Astrocyte (in vitro differentiated cells and primary cell): Measurements from ENCODE around the gene ZNF26. TPM values are rescaled to one million over a fixed set of nuclear protein-coding genes. Genes with fewer than 3 reads are reported as not detected.

Experiments
- DNase-seq: peaks from one replicate; pipeline ENCODE4 v3.0.0-alpha.2; 2010; ENCODE audit warnings: low read depth
- FAIRE-seq: peaks from 2 replicates; lab custom pipeline; 2011; peaks lifted over from hg19 to GRCh38; lab: Jason Lieb, UNC
- H2AFZ ChIP-seq: 2 replicates; pipeline ENCODE4 v1.6.0; 2012; ENCODE audit warnings: low read depth, low read length, inconsistent platforms
- H3K27ac ChIP-seq: 2 replicates; pipeline ENCODE4 v1.5.1; 2011; ENCODE audit warnings: low read depth, low read length, inconsistent platforms
- H3K27me3 ChIP-seq: 2 replicates; pipeline ENCODE4 v1.6.0; 2011; ENCODE audit warnings: low read length, inconsistent platforms; ENCODE audit not compliant: insufficient read depth
- H3K36me3 ChIP-seq: 2 replicates; pipeline ENCODE4 v1.5.1; 2011; ENCODE audit warnings: low read length, inconsistent platforms; ENCODE audit not compliant: insufficient read depth
- H3K4me1 ChIP-seq: 2 replicates; pipeline ENCODE4 v1.5.1; 2011; ENCODE audit warnings: low read length, inconsistent platforms; ENCODE audit not compliant: insufficient read depth
- H3K4me2 ChIP-seq: 2 replicates; pipeline ENCODE4 v1.6.0; 2012; ENCODE audit warnings: low read length, inconsistent platforms
- H3K4me3 ChIP-seq: 2 replicates; pipeline ENCODE4 v1.5.1; 2011; ENCODE audit warnings: low read depth, mild to moderate bottlenecking, low read length, inconsistent platforms; ENCODE audit not compliant: insufficient read depth
- H3K79me2 ChIP-seq: 2 replicates; pipeline ENCODE4 v1.6.0; 2012; ENCODE audit warnings: mild to moderate bottlenecking, low read length, inconsistent platforms; ENCODE audit not compliant: insufficient read depth
- H3K9ac ChIP-seq: 2 replicates; pipeline ENCODE4 v1.6.0; 2012; ENCODE audit warnings: mild to moderate bottlenecking, low read length, inconsistent platforms
- H3K9me3 ChIP-seq: 2 replicates; pipeline ENCODE4 v1.5.1; 2012; ENCODE audit warnings: low read depth, mild to moderate bottlenecking, low read length, inconsistent platforms; ENCODE audit not compliant: insufficient read depth
- H4K20me1 ChIP-seq: 2 replicates; pipeline ENCODE4 v1.6.0; 2012; ENCODE audit warnings: low read length, inconsistent platforms; ENCODE audit not compliant: insufficient read depth
- H3K27ac Mint-ChIP-seq: one replicate; pipeline ENCODE4 v1.8.0; 2021; ENCODE audit warnings: mild to moderate bottlenecking, mixed read lengths; ENCODE audit not compliant: unreplicated experiment
- H3K27me3 Mint-ChIP-seq: one replicate; pipeline ENCODE4 v1.8.0; 2021; ENCODE audit warnings: low read depth, mixed read lengths; ENCODE audit not compliant: unreplicated experiment
- H3K36me3 Mint-ChIP-seq: one replicate; pipeline ENCODE4 v1.8.0; 2021; ENCODE audit warnings: low read depth, mixed read lengths; ENCODE audit not compliant: unreplicated experiment
- H3K4me1 Mint-ChIP-seq: one replicate; pipeline ENCODE4 v1.8.0; 2021; ENCODE audit warnings: low read depth, mixed read lengths; ENCODE audit not compliant: unreplicated experiment
- H3K4me3 Mint-ChIP-seq: one replicate; pipeline ENCODE4 v1.8.0; 2021; ENCODE audit warnings: mild to moderate bottlenecking, moderate library complexity, mixed read lengths; ENCODE audit not compliant: unreplicated experiment
- H3K9me3 Mint-ChIP-seq: one replicate; pipeline ENCODE4 v1.8.0; 2021; ENCODE audit warnings: mild to moderate bottlenecking, mixed read lengths; ENCODE audit not compliant: unreplicated experiment
- EZH2 ChIP-seq: IDR thresholded peaks from 2 replicates; pipeline ENCODE4 v1.6.1; 2012; ENCODE audit warnings: mild to moderate bottlenecking, low read length, inconsistent platforms; ENCODE audit not compliant: insufficient read depth
- total RNA-seq: library from RNA; stranded (reverse); gene quantifications from 2 replicates; pipeline ENCODE4 v1.2.1, GENCODE V29; 2021
- TF ChIP-seq, protein P1 (sequence below): IDR thresholded peaks from 2 replicates; pipeline ENCODE4 v1.5.1; 2011; ENCODE audit warnings: low read depth, mild to moderate bottlenecking, inconsistent platforms, low read length, moderate library complexity; ENCODE audit not compliant: insufficient read depth

ZNF26 gene
- total RNA-seq, 1 donor from 2014 or later = 11.7 TPM

DNA sequence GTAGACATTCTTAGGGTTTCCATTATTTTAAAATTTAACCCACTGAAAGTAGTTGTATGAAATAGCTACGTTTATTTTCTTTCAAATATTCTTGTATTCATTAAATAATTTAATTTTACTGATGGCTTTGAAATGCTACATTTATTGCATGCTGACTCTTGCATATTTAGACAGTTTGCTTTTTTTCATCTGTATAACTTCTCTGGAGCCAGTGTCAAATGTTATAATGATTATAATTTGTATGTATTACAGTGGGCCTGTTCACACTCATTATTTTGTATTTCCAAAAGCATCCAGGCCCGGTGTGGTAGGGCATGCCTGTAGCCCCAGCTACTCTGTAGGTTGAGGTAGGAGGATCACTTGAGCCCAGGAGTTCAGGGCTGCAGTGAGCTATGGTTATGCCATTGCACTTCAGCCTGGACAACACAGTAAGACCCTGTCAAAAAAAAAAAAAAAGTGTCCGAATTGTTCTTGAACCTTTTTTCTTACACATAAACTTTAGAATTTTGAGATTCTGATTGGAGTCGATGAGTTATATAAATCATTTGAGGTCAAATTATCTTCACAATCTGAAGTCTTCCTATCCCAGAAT, 52.0 kb downstream of the ZNF26 start:
- H3K79me2 ChIP-seq = peaks cover 55% of the 10 kb centered on the region
- Mint-ChIP-seq H3K9me3 (peaks cover 39% of the 10 kb centered on the region), H3K27ac (no peak overlapping the region), H3K4me1 (no peaks in the 10 kb centered on the region), H3K4me3 (peak overlapping the region; percentile 90), H3K36me3 (peaks cover 43% of the 10 kb centered on the region), H3K27me3 (no peaks in the 10 kb centered on the region)
- peak overlapping the region; percentile 71 for H3K27ac ChIP-seq
- H3K4me3 ChIP-seq = peak overlapping the region; percentile 76
- no peak for FAIRE-seq
- no peaks in the 10 kb centered on the region for H3K4me1 ChIP-seq
- H3K9ac ChIP-seq = peak overlapping the region; percentile 88
- H3K9me3 ChIP-seq = peaks cover 27% of the 10 kb centered on the region
- no peaks in the 10 kb centered on the region for H3K27me3 ChIP-seq
- H3K36me3 ChIP-seq = peaks cover 20% of the 10 kb centered on the region
- H4K20me1 ChIP-seq = peaks cover 9% of the 10 kb centered on the region
- TF ChIP-seq, protein P1, sequence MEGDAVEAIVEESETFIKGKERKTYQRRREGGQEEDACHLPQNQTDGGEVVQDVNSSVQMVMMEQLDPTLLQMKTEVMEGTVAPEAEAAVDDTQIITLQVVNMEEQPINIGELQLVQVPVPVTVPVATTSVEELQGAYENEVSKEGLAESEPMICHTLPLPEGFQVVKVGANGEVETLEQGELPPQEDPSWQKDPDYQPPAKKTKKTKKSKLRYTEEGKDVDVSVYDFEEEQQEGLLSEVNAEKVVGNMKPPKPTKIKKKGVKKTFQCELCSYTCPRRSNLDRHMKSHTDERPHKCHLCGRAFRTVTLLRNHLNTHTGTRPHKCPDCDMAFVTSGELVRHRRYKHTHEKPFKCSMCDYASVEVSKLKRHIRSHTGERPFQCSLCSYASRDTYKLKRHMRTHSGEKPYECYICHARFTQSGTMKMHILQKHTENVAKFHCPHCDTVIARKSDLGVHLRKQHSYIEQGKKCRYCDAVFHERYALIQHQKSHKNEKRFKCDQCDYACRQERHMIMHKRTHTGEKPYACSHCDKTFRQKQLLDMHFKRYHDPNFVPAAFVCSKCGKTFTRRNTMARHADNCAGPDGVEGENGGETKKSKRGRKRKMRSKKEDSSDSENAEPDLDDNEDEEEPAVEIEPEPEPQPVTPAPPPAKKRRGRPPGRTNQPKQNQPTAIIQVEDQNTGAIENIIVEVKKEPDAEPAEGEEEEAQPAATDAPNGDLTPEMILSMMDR = no peak
- TF ChIP-seq EZH2 = no peak
- peak overlapping the region; percentile 83 for H3K4me2 ChIP-seq
- H2AFZ ChIP-seq = no peak overlapping the region
- DNase-seq = no peak

DNA sequence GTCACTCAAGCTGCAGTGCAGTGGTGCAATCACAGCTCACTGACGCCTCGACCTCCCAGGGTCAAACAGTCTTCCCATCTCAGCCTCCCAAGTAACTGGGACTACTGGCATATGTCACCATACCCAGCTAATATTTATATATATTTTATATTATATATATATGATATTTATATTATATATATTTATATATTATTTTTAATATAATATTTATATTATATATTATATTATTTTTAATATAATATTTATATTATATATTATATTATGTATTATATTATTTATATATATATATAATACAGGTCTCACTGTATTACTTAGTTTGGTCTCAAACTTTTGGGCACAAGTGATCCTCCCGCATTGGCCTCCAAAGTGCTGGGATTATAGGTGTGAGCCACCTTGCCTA, 60.5 kb downstream of the ZNF26 start:
- peaks cover 69% of the 10 kb centered on the region for H3K9me3 ChIP-seq
- no peaks in the 10 kb centered on the region for H3K27me3 Mint-ChIP-seq

More for the DNA sequence above, 60.5 kb downstream of the ZNF26 start:
- no peak for FAIRE-seq
- no peak overlapping the region for H2AFZ ChIP-seq
- no peak overlapping the region for H3K4me3 ChIP-seq
- no peak for DNase-seq
- no peak overlapping the region for H3K27ac ChIP-seq
- TF ChIP-seq, protein P1 = no peak
- TF ChIP-seq EZH2 = no peak
- H3K4me2 ChIP-seq = no peak overlapping the region
- no peaks in the 10 kb centered on the region for H3K4me1 ChIP-seq
- Mint-ChIP-seq H3K36me3 (peaks cover 94% of the 10 kb centered on the region), H3K27ac (no peak overlapping the region), H3K9me3 (peaks cover 92% of the 10 kb centered on the region), H3K4me1 (no peaks in the 10 kb centered on the region), H3K4me3 (no peak overlapping the region)
- peaks cover 75% of the 10 kb centered on the region for H3K36me3 ChIP-seq
- H3K79me2 ChIP-seq = peaks cover 46% of the 10 kb centered on the region
- H3K9ac ChIP-seq = no peak overlapping the region
- H4K20me1 ChIP-seq = no peaks in the 10 kb centered on the region
- H3K27me3 ChIP-seq = no peaks in the 10 kb centered on the region
